Right ventricle myocardium superior (tissue), 1 donor: ENCODE data around the gene NALF2. TPM values are rescaled to one million over a fixed set of nuclear protein-coding genes. Genes with fewer than 3 reads are reported as not detected.
A peak's percentile ranks its signal among the peaks of the same experiment; 100 is the strongest.

Experiments
- ATAC-seq: fragments of 200-7000 bp; cut with Tn5 transposase; one replicate; pipeline ENCODE4 v1.9.1; 2020; ENCODE audit warnings: mild to moderate bottlenecking; ENCODE audit not compliant: poor library complexity
- DNase-seq: peaks from one replicate; pipeline ENCODE4 v3.0.0-alpha.2; 2020
- intact Hi-C: fragments of 100-400 bp; cut with DNase I; formaldehyde crosslinking; loops from one replicate; pipeline ENCODE4 v1.11.2; 2022
- long read RNA-seq: library from polyadenylated mRNA; unstranded; transcript quantifications from one replicate; pipeline ENCODE4 v2.0.0, GENCODE V29; 2021
- total RNA-seq: library from RNA; stranded (reverse); fragmentation: NEBNext Ultra II Directional; extraction: Animal tissue kit (Norgen Biotek cat#: 25700); gene quantifications from one replicate; pipeline ENCODE4 v1.2.1, GENCODE V29; 2021
- donor health status: DM: no; HTN: yes; CAD: no; lungs with severe emphysema.

The NALF2 gene
- 46.3 TPM for total RNA-seq
- long read RNA-seq, full-length matches to known transcripts, result 13 of 87 reads
- long read RNA-seq, partial matches to known transcripts, result 70 of 87 reads
- long read RNA-seq, other reads (novel, unspliced or antisense), result 4 of 87 reads

DNA sequence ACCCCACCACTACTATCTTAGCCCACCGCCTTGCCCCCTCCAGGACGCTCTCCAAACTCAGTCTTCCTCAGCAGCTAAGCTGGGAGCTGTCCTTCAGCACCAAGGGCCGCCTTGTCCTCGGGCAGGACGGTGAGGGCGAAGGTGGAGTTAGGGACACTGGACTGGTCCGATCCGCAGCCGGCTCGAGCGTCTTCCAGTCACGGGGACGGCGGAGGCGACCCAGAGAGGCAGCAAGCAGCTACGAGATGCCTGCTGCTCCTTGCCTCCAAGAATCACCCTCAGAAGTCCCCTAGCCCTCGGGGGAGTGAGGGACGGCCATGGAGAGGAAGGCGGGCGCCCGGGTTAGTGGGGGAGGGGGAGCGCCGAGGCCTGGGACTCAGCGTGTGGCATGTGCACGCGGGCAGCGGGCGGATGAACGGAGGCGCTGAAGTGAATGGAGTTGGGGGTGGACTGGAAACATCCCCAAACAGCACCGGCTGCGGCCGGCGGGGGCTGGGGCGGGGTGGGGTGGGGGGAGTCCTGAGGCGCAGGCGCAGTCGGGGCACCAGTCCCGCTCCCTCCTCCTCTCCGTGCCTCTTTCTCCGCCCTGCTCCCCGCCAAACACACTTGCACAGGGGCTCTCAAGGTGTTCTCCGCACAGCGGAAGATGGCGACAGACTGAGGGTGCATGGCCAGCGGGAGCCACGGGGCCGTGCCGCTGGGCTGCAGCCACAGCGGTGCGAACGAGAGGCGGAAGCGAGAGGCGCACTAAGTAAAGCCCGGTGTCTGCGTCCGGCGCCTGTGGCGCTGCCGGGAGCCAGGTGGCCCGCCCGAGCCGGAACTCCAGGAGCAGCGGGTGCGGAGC is at the start of gene NALF2:
Gene NALF2, plus strand, starts transcription at position 545 of the 844 bp plus-strand sequence. CDS start 957 bp downstream, outside the sequence.
- peak; percentile 67 for ATAC-seq
- intact Hi-C loops, result no loop called here
- DNase-seq, result peak; percentile 71

DNA sequence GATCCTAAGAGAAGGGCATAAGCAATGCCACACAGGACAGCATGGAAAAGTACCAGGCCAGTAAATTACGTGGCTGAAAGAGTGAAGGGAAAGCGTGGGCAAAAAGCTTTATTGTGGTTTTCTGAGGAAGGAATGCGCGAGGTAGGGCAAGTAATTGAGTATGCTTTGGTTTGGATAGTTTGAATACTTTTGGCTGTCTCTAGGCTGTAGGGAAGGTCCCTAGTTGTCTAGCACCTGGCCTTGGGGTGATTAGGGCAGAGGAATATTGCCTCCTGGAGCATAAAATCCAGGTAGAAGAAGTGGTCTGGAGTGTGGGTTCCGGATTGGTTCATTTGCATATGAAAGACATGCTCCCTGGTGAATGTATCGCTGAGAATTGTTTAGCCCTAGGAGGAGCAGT is 46.4 kb upstream of the NALF2 start:
- intact Hi-C loops, result no loop called here

DNA sequence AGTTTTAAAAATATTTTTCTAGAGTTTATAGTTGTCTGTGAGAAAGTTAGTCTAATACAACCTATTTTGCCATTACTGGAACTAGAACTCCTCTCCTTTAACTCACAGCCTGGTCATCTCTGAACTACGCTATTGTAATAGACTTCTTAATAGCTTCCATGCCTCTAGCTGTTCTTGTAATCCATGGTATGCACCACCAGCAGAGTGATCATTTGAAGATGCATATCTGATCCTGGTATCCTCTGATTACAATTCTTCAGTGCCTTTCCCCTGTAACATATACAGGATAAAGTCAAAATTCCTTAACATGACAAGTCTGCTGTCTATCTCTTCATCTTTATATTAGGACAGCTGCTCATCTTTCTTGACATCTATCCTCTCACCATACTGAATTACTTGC is 37.6 kb upstream of the NALF2 start:
- DNase-seq (no peak), ATAC-seq (no peak)
- intact Hi-C loops, result no loop called here

More for the DNA sequence above, 46.4 kb upstream of the NALF2 start:
- DNase-seq (no peak), ATAC-seq (no peak)

GRCh38 chrX:69469975-69470374 is 34.2 kb upstream of the NALF2 start:
- DNase-seq (no peak), ATAC-seq (no peak)
- intact Hi-C loops, result no loop called here

DNA sequence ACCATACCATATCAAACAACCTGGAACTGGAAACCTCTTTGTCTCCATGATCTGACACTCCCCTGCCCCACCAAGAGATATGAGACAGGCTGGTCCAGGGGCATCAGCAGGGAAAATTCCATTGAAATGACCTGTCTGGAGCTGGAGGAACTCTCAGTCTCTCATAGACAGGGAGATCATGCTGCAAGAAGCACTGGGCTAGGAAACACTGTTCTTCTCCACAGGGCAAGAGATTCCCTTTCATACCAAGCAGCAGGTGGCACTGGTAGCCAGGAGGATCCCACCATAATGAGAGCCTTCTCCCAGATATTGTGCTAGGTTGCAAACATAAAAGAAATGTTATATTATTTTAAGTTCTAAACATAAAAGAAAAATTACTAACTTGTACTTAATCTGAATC is 14.5 kb upstream of the NALF2 start:
- intact Hi-C loops, result loop anchor here (5.0 kb wide), 1 partner anchor 608 kb away; no protein-coding TSS in a partner anchor
- DNase-seq, result no peak
- ATAC-seq, result no peak

- DNase-seq (no peak), ATAC-seq (peak; percentile 73)
- intact Hi-C loops, result loop anchor here (5.0 kb wide), 1 partner anchor 604 kb away; no protein-coding TSS in a partner anchor
These were observed 10.9 kb upstream of the NALF2 start for GRCh38 chrX:69493193-69493592.

DNA sequence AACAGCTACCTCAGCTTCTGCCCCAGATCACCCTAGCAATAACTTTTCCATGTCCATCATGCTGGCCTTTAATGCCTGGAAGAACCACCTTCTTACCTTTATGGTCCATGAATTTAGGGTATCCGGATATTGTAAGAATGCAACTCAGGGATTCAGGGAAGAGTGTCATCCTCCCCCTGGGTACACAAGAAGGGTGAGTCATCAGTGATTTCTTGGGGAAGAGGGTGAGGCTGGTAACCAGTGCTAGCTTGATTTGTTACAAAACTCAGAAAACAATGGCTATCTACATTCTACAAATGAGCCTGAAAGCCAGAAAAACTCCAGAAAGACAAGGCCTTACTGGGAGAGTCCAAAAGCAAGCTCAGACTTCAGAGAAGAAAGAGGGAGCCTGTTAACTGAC is 10.4 kb upstream of the NALF2 start:
- ATAC-seq (no peak), DNase-seq (no peak)
- intact Hi-C loops, result loop anchor here (5.0 kb wide), 1 partner anchor 604 kb away; no protein-coding TSS in a partner anchor

GRCh38 chrX:69496183-69496582 is 7.9 kb upstream of the NALF2 start:
- ATAC-seq, result no peak
- intact Hi-C loops, result no loop called here
- no peak for DNase-seq

- peak; percentile 42 for ATAC-seq
- intact Hi-C loops, result no loop called here
- DNase-seq, result peak; percentile 48
These were observed 2.7 kb upstream of the NALF2 start for GRCh38 chrX:69501429-69501828.

DNA sequence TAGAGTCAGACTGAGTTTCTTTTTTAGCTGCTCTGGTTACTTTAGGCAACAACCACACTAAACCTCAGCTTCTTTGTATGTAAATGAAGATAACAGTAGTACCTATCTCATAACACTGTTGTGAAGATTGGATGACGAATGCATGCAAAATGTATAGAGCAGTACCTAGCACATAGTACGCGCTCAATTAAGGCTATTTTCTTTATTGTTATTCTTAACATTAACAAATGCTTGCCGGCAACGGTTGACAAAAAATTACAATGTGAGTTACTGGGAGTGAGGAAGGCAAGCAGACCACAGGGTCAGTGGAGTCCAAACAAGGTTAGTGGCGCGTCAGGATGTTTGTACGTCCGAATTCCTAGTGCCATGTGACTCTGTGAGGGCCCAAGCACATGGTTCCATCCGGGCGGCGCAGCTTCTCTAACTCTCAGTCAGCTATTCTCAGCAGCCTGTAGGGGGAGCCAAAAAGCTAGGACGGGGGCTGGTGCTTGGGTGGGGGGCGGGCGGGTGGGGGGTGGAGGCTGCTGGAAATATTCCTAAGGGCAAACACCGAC is 821 bp upstream of the NALF2 start:
- peak; percentile 49 for ATAC-seq
- intact Hi-C loops, result no loop called here
- no peak for DNase-seq

DNA sequence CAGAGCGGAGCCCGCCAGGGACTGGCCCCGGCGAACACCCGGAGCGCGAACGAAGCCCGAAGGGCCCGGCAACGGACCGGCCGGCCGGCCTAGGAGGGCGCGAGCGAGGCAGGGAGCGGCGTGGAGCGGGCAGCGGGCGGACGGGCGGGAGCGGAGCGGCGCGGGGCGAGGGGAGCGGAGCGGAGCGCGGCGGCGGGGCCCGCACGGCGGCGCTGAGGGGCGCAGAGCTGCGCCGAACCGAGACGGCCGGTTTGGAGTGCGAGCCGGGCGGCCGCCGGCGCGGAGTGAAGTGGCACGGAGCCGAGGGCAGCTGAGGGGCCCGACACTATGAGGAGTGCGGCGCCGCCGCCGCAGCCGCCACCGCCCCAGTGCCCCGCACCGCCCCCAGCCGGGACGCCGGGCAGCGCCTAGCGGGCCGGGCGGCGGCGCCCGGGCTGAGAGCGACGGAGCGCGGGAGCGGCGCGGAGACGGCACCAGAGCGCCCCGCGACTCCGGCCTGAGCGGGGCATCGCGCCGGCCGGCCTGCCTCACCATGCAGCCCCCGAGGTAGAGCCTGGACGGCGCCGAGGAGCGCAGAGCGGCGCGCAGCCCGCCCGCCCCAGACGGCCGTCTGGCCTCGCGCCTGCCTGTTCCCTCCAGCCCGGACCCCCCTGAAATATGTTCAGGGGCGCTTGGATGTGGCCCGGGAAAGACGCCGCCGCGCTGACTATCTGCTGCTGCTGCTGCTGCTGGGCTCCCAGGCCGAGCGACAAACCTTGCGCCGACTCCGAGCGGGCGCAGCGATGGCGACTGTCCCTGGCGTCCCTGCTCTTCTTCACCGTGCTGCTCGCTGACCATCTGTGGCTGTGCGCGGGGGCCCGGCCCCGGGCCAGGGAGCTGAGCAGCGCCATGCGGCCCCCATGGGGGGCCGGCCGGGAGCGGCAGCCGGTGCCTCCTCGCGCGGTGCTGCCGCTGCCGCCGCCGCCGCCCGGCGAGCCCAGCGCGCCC is 793 bp downstream of the NALF2 start:
- ATAC-seq, result peak; percentile 1
- DNase-seq, result no peak
- intact Hi-C loops, result no loop called here

- DNase-seq (no peak), ATAC-seq (peak; percentile 49)
- intact Hi-C loops, result no loop called here
These were observed 1.9 kb downstream of the NALF2 start for GRCh38 chrX:69505772-69506616.

GRCh38 chrX:69506617-69507499 is 2.7 kb downstream of the NALF2 start:
- DNase-seq, result no peak
- intact Hi-C loops, result no loop called here
- ATAC-seq, result no peak

- DNase-seq (no peak), ATAC-seq (no peak)
- intact Hi-C loops, result no loop called here
These were observed 3.3 kb downstream of the NALF2 start for GRCh38 chrX:69507500-69507789.

- ATAC-seq, result no peak
- intact Hi-C loops, result no loop called here
These were observed 4.5 kb downstream of the NALF2 start for GRCh38 chrX:69508610-69509009.

GRCh38 chrX:69510137-69510715 is 6.1 kb downstream of the NALF2 start:
- no peak for DNase-seq
- no peak for ATAC-seq
- intact Hi-C loops, result no loop called here

More at GRCh38 chrX:69508610-69509009, 4.5 kb downstream of the NALF2 start:
- no peak for DNase-seq
